ENCODE data around the gene PLXDC1. TPM values are rescaled to one million over a fixed set of nuclear protein-coding genes. Genes with fewer than 3 reads are reported as not detected.
"Not testable (repeated sequence)": the region's sequence is repeated elsewhere in the genome, so short reads cannot be mapped to it uniquely, and the experiment has no call there.

Gene PLXDC1
- total RNA-seq, 1 experiment from 2014 or later = 2.0 TPM

DNA sequence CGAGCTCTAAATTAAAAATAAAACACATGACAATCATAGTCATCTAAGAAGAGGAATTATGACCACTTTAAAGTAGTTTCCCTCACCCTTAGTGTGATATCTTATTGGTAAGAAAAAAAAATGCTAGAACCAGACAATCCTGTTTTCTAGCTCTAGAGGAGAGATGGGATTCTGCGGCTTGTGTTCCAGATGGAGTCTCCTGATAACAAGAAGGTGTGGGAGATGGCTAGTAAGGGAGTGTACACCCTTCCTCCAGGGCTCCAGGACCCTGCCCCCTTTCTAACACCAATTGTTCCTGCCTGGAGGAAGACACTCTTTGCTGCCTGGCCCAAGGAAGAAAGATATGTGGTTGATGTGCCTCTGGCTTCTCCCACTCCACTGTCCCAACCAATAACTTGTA lies 115.4 kb downstream of the PLXDC1 start:
- Histone ChIP-seq H2BK12ac (ENCODE audit: insufficient read length, low read depth, low read length) (no peak overlapping the region), H2BK20ac (ENCODE audit: low read depth, low read length, poor library complexity, severe bottlenecking) (no peak overlapping the region), H3K18ac (ENCODE audit: insufficient read length, low read depth, low read length) (no peak overlapping the region), H3K23me2 (ENCODE audit: insufficient read length, low read depth, low read length, poor library complexity, severe bottlenecking) (no peaks in the 10 kb centered on the region), H3K14ac (ENCODE audit: insufficient read depth, low read length) (no peak overlapping the region), H3K56ac (ENCODE audit: insufficient read length, low read depth, low read length) (no peak overlapping the region), H3K27ac (ENCODE audit: insufficient read length, low read depth, low read length) (no peak overlapping the region), H4K8ac (replicated peaks; ENCODE audit: insufficient read length, low read depth, low read length) (no peak overlapping the region), H4K20me1 (ENCODE audit: control insufficient read depth, insufficient read depth, insufficient read length) (no peaks in the 10 kb centered on the region), H3K4me2 (ENCODE audit: insufficient read depth, insufficient read length, low read length) (no peak overlapping the region), H3K79me1 (ENCODE audit: insufficient read depth, low read depth, low read length, poor library complexity, severe bottlenecking) (no peaks in the 10 kb centered on the region), H3T11ph (ENCODE audit: low read length) (no peak overlapping the region), H2BK15ac (ENCODE audit: low read depth, low read length) (no peak overlapping the region), H2BK5ac (ENCODE audit: insufficient read length, low read length) (no peak overlapping the region), H3K23ac (ENCODE audit: insufficient read length, low read depth, low read length) (no peak overlapping the region), H3K9ac (ENCODE audit: extremely low read depth, insufficient read length, low read length) (no peak overlapping the region), H3K79me2 (ENCODE audit: insufficient read depth, low read length) (no peaks in the 10 kb centered on the region), H3K9me3 (ENCODE audit: control insufficient read depth, low read depth, low read length) (no peaks in the 10 kb centered on the region), H2BK120ac (ENCODE audit: low read depth, low read length, poor library complexity, severe bottlenecking) (no peak overlapping the region), H3K4ac (ENCODE audit: low read depth, low read length) (no peak overlapping the region), H4K91ac (ENCODE audit: insufficient read length, low read depth, low read length) (no peak overlapping the region), H2AFZ (ENCODE audit: low read length) (no peak overlapping the region), H4K5ac (ENCODE audit: insufficient read length, low read depth, low read length) (no peak overlapping the region), H3K27me3 (ENCODE audit: insufficient read depth, low read length) (no peaks in the 10 kb centered on the region), H2AK5ac (ENCODE audit: insufficient read length, low read length) (no peak overlapping the region), H3K4me1 (ENCODE audit: insufficient read depth, low read length) (no peaks in the 10 kb centered on the region)
- TF ChIP-seq, protein P1, sequence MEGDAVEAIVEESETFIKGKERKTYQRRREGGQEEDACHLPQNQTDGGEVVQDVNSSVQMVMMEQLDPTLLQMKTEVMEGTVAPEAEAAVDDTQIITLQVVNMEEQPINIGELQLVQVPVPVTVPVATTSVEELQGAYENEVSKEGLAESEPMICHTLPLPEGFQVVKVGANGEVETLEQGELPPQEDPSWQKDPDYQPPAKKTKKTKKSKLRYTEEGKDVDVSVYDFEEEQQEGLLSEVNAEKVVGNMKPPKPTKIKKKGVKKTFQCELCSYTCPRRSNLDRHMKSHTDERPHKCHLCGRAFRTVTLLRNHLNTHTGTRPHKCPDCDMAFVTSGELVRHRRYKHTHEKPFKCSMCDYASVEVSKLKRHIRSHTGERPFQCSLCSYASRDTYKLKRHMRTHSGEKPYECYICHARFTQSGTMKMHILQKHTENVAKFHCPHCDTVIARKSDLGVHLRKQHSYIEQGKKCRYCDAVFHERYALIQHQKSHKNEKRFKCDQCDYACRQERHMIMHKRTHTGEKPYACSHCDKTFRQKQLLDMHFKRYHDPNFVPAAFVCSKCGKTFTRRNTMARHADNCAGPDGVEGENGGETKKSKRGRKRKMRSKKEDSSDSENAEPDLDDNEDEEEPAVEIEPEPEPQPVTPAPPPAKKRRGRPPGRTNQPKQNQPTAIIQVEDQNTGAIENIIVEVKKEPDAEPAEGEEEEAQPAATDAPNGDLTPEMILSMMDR (conservative IDR thresholded peaks at IDR 0.05) = no peak
- no peak overlapping the region for H3K27ac Mint-ChIP-seq
- H3K4me3 Mint-ChIP-seq = no peak overlapping the region
- H3K36me3 Mint-ChIP-seq (ENCODE audit: insufficient read depth in 1 of 3, low read depth in 3 of 3) = no peaks in the 10 kb centered on the region
- H3K9me3 Mint-ChIP-seq = peaks cover 0 to under 1% of the 10 kb centered on the region in 2 experiments; a peak in 2 of 5 replicates
- no peak for DNase-seq
- no peaks in the 10 kb centered on the region for H3K4me1 Mint-ChIP-seq
- peaks cover 12% of the 10 kb centered on the region for H3K27me3 Mint-ChIP-seq (ENCODE audit: low read depth)
- WGBS (ENCODE audit: extremely low coverage, insufficient read length, low lambda C conversion rate) = no CpG with 5 or more reads among the region's 2 CpGs

DNA sequence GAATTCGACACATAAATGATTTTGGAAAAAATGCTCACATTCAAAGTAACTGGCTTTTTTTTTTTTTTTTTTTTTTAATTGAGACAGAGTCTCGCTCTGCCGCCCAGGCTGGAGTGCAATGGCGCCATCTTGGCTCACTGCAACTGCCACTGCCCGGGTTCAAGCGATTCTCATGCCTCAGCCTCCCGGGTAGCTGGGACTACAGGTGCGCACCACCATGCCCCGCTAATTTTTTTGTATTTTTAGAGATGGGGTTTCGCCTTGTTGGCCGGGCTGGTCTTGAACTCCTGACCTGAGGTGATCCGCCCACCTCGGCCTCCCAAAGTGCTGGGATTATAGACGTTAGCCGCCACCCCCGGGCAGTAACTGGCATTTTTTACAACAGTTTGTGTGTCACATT lies 115.9 kb downstream of the PLXDC1 start:
- not testable (repeated sequence) for H3K27me3 ChIP-seq (ENCODE audit: insufficient read depth, low read length); H2BK12ac ChIP-seq (ENCODE audit: insufficient read length, low read depth, low read length); DNase-seq; H3K56ac ChIP-seq (ENCODE audit: insufficient read length, low read depth, low read length); H2BK20ac ChIP-seq (ENCODE audit: low read depth, low read length, poor library complexity, severe bottlenecking); H3K79me1 ChIP-seq (ENCODE audit: insufficient read depth, low read depth, low read length, poor library complexity, severe bottlenecking); H3K27ac ChIP-seq (ENCODE audit: insufficient read length, low read depth, low read length); H3K36me3 Mint-ChIP-seq (ENCODE audit: insufficient read depth in 1 of 3, low read depth in 3 of 3); H4K8ac ChIP-seq (replicated peaks; ENCODE audit: insufficient read length, low read depth, low read length); H3K9me3 Mint-ChIP-seq; H3T11ph ChIP-seq (ENCODE audit: low read length); H2BK120ac ChIP-seq (ENCODE audit: low read depth, low read length, poor library complexity, severe bottlenecking); H3K23ac ChIP-seq (ENCODE audit: insufficient read length, low read depth, low read length); H3K9ac ChIP-seq (ENCODE audit: extremely low read depth, insufficient read length, low read length); H3K9me3 ChIP-seq (ENCODE audit: control insufficient read depth, low read depth, low read length); H3K4ac ChIP-seq (ENCODE audit: low read depth, low read length); H2BK5ac ChIP-seq (ENCODE audit: insufficient read length, low read length); H3K4me1 ChIP-seq (ENCODE audit: insufficient read depth, low read length); H3K27ac Mint-ChIP-seq; H3K79me2 ChIP-seq (ENCODE audit: insufficient read depth, low read length); H2BK15ac ChIP-seq (ENCODE audit: low read depth, low read length); H3K23me2 ChIP-seq (ENCODE audit: insufficient read length, low read depth, low read length, poor library complexity, severe bottlenecking); H2AFZ ChIP-seq (ENCODE audit: low read length); H3K4me3 Mint-ChIP-seq; H3K14ac ChIP-seq (ENCODE audit: insufficient read depth, low read length); H4K5ac ChIP-seq (ENCODE audit: insufficient read length, low read depth, low read length); H4K91ac ChIP-seq (ENCODE audit: insufficient read length, low read depth, low read length); H3K4me2 ChIP-seq (ENCODE audit: insufficient read depth, insufficient read length, low read length); H3K4me1 Mint-ChIP-seq; H4K20me1 ChIP-seq (ENCODE audit: control insufficient read depth, insufficient read depth, insufficient read length); H3K18ac ChIP-seq (ENCODE audit: insufficient read length, low read depth, low read length); H2AK5ac ChIP-seq (ENCODE audit: insufficient read length, low read length)
- no CpG with 5 or more reads among the region's 16 CpGs for WGBS (ENCODE audit: extremely low coverage, insufficient read length, low lambda C conversion rate)
- peaks cover 14% of the 10 kb centered on the region for H3K27me3 Mint-ChIP-seq (ENCODE audit: low read depth)
